GM23338 (cell line): ENCODE measurements around the gene MEGF8. TPM values are rescaled to one million over a fixed set of nuclear protein-coding genes. Genes with fewer than 3 reads are reported as not detected.

Experiments
- ATAC-seq: fragments of 200-7000 bp; cut with Tn5 transposase; 3 replicates; pipeline ENCODE4 v1.9.1; 2020
- DNase-seq: peaks from one replicate; pipeline ENCODE4 v3.0.0-alpha.2; 2015; ENCODE audit warnings: low spot score
- H2AFZ ChIP-seq: fragments of 200-600 bp; sonication (generic); 2 replicates; pipeline ENCODE4 v1.8.0; 2016; ENCODE audit warnings: antibody characterized with exemption, mild to moderate bottlenecking, moderate library complexity
- H3F3A ChIP-seq: fragments of 200-600 bp; sonication (generic); replicated peaks from 2 replicates; pipeline ENCODE4 v1.8.0; 2017; ENCODE audit warnings: antibody characterized with exemption, mixed run types, low read depth
- H3K27ac ChIP-seq: fragments of 200-600 bp; sonication (generic); 2 replicates; pipeline ENCODE4 v1.6.1; 2016; ENCODE audit warnings: low read depth
- H3K27me3 ChIP-seq: fragments of 200-600 bp; sonication (generic); 2 replicates; pipeline ENCODE4 v1.8.0; 2016; ENCODE audit warnings: mild to moderate bottlenecking, mixed run types, moderate library complexity; ENCODE audit not compliant: insufficient read depth
- H3K36me3 ChIP-seq: fragments of 200-600 bp; sonication (generic); 2 replicates; pipeline ENCODE4 v1.8.0; 2016; ENCODE audit warnings: mild to moderate bottlenecking; ENCODE audit not compliant: insufficient read depth
- H3K4me1 ChIP-seq: fragments of 200-600 bp; sonication (generic); 2 replicates; pipeline ENCODE4 v1.8.0; 2016; ENCODE audit warnings: mild to moderate bottlenecking, moderate library complexity; ENCODE audit not compliant: insufficient read depth
- H3K4me2 ChIP-seq: fragments of 200-600 bp; sonication (generic); 2 replicates; pipeline ENCODE4 v1.7.1; 2017; ENCODE audit warnings: mixed run types
- H3K4me3 ChIP-seq: fragments of 200-600 bp; sonication (generic); 2 replicates; pipeline ENCODE4 v1.6.1; 2016; ENCODE audit warnings: mixed run types
- H3K79me2 ChIP-seq: fragments of 200-600 bp; sonication (generic); replicated peaks from 2 replicates; pipeline ENCODE4 v1.8.0; 2017; ENCODE audit warnings: mild to moderate bottlenecking; ENCODE audit not compliant: insufficient read depth
- H3K9me2 ChIP-seq: fragments of 200-600 bp; sonication (generic); 2 replicates; pipeline ENCODE4 v1.8.0; 2017; ENCODE audit not compliant: insufficient read depth
- H4K20me1 ChIP-seq: fragments of 200-600 bp; sonication (generic); replicated peaks from 2 replicates; pipeline ENCODE4 v1.8.0; 2017; ENCODE audit warnings: mild to moderate bottlenecking; ENCODE audit not compliant: insufficient read depth
- H3K27ac Mint-ChIP-seq: 2 replicates; pipeline ENCODE4 v1.8.0; 2020; ENCODE audit warnings: inconsistent platforms, mild to moderate bottlenecking, moderate library complexity, mixed read lengths
- H3K27me3 Mint-ChIP-seq: 3 replicates; pipeline ENCODE4 v1.8.0; 2022; ENCODE audit warnings: low read depth, mild to moderate bottlenecking, moderate library complexity, mixed read lengths, inconsistent platforms; ENCODE audit not compliant: insufficient read depth, poor library complexity
- H3K36me3 Mint-ChIP-seq: 3 replicates; pipeline ENCODE4 v1.8.0; 2021; ENCODE audit warnings: low read depth, mild to moderate bottlenecking, inconsistent platforms, moderate library complexity, mixed read lengths
- H3K4me1 Mint-ChIP-seq: 3 replicates; pipeline ENCODE4 v1.8.0; 2020; ENCODE audit warnings: mild to moderate bottlenecking, inconsistent platforms, mixed read lengths
- H3K4me3 Mint-ChIP-seq: 3 replicates; pipeline ENCODE4 v1.8.0; 2021; ENCODE audit warnings: moderate library complexity, mild to moderate bottlenecking, inconsistent platforms, mixed read lengths
- H3K9me3 Mint-ChIP-seq: 3 replicates; pipeline ENCODE4 v1.8.0; 2020; ENCODE audit warnings: moderate library complexity, mild to moderate bottlenecking, inconsistent platforms, mixed read lengths
- EZH2 ChIP-seq: fragments of 200-600 bp; sonication (generic); IDR thresholded peaks from one replicate; pipeline ENCODE4 v1.8.0; 2017; ENCODE audit warnings: antibody characterized with exemption, mild to moderate bottlenecking, low read depth; ENCODE audit not compliant: unreplicated experiment
- EZH2phosphoT487 ChIP-seq: fragments of 200-600 bp; sonication (generic); IDR thresholded peaks from one replicate; pipeline ENCODE4 v1.8.1; 2018; ENCODE audit warnings: antibody characterized with exemption; ENCODE audit not compliant: unreplicated experiment
- JUNB ChIP-seq: IDR thresholded peaks from one replicate; pipeline ENCODE4 v1.6.1; 2016; ENCODE audit warnings: antibody characterized with exemption; ENCODE audit not compliant: unreplicated experiment
- NANOG ChIP-seq: IDR thresholded peaks from 2 replicates; pipeline ENCODE4 v1.6.1; 2016; ENCODE audit warnings: antibody characterized with exemption, borderline replicate concordance
- POLR2AphosphoS5 ChIP-seq: IDR thresholded peaks from 2 replicates; pipeline ENCODE4 v1.6.1; 2016; ENCODE audit warnings: antibody characterized with exemption, low read depth
- REST ChIP-seq: IDR thresholded peaks from one replicate; pipeline ENCODE4 v1.6.1; 2018; ENCODE audit warnings: antibody characterized with exemption; ENCODE audit not compliant: unreplicated experiment
- STAT1 ChIP-seq: IDR thresholded peaks from one replicate; pipeline ENCODE4 v1.6.1; 2016; ENCODE audit warnings: antibody characterized with exemption; ENCODE audit not compliant: unreplicated experiment
- ZNF331 ChIP-seq: fragments of 250-450 bp; sonication (Bioruptor Pico); IDR thresholded peaks from 2 replicates; pipeline ENCODE4 v1.5.0; 2020; ENCODE audit warnings: low read depth, mild to moderate bottlenecking, moderate library complexity
- polyA plus RNA-seq: library from polyadenylated mRNA; unstranded; fragments of >200 nt; fragmentation: Nextera tagmentation; extraction: Ambion mirVana; gene quantifications from 2 replicates; pipeline ENCODE4 v1.2.1, GENCODE V29; 2016
- total RNA-seq: library from RNA; depleted of rRNA; stranded (reverse); fragments of >200 nt; shearing (Covaris generic); gene quantifications from 2 replicates; pipeline ENCODE4 v1.2.3, GENCODE V29; 2014
- TF ChIP-seq, protein P1 (sequence below): IDR thresholded peaks from 2 replicates; pipeline ENCODE4 v1.6.1; 2016; ENCODE audit warnings: antibody characterized with exemption

Gene MEGF8
- total and polyA plus RNA-seq, 2 experiments from 2014 or later, result 6.2 to 40.5 TPM

GRCh38 chr19:42332059-42332458 is 6.6 kb downstream of the MEGF8 start (continued):
- no peak for TF ChIP-seq ZNF331 (CRISPR knock-in tag)
- TF ChIP-seq JUNB, result no peak
- no peak for TF ChIP-seq POLR2AphosphoS5

DNA sequence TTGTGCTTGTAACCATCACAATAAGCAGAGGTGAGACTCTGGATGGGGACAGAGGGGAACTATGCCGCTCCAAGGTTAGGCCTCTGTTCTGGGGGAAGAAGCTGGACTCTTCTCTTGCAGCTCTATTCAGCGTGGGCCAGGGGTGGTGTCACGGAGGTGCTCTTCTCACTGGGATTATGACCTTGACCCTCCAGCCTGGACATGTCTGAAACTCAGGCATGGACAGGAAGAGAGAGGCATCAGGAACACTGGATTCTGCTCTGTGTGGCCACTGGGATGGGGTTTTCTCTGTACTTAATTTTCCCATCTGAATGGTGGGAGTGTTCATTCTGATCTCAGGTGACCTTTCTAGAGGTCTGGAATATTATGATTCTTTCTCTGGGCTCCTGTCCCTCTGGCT is 7.6 kb downstream of the MEGF8 start:
- 0 out of 2 replicates have a peak, but pooled peaks cover 12% of the 10 kb centered on the region for H3K79me2 ChIP-seq
- H3F3A ChIP-seq, result no peaks in the 10 kb centered on the region
- H3K36me3 ChIP-seq, result no peaks in the 10 kb centered on the region
- TF ChIP-seq, protein P1, sequence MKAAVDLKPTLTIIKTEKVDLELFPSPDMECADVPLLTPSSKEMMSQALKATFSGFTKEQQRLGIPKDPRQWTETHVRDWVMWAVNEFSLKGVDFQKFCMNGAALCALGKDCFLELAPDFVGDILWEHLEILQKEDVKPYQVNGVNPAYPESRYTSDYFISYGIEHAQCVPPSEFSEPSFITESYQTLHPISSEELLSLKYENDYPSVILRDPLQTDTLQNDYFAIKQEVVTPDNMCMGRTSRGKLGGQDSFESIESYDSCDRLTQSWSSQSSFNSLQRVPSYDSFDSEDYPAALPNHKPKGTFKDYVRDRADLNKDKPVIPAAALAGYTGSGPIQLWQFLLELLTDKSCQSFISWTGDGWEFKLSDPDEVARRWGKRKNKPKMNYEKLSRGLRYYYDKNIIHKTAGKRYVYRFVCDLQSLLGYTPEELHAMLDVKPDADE, result no peak
- TF ChIP-seq EZH2, result no peak
- TF ChIP-seq ZNF331 (CRISPR knock-in tag), result no peak
- no peak for TF ChIP-seq EZH2phosphoT487
- no peak for TF ChIP-seq POLR2AphosphoS5
- TF ChIP-seq NANOG, result no peak
- no peak for TF ChIP-seq REST
- TF ChIP-seq JUNB, result no peak
- TF ChIP-seq STAT1, result no peak
- no peaks in the 10 kb centered on the region for H3K27me3 ChIP-seq
- H3K27ac ChIP-seq, result no peak overlapping the region
- DNase-seq, result no peak
- H3K9me2 ChIP-seq, result no peaks in the 10 kb centered on the region
- Mint-ChIP-seq H3K9me3 (no peaks in the 10 kb centered on the region), H3K36me3 (no peaks in the 10 kb centered on the region), H3K27me3 (peaks cover 5% of the 10 kb centered on the region), H3K4me3 (no peak overlapping the region), H3K4me1 (peaks cover 17% of the 10 kb centered on the region; the same call in 2 of the 3 replicates), H3K27ac (no peak overlapping the region)
- H4K20me1 ChIP-seq, result peaks cover 6% of the 10 kb centered on the region
- H3K4me1 ChIP-seq, result no peaks in the 10 kb centered on the region; the same call in 1 of the 2 replicates
- ATAC-seq, result no peak
- no peak overlapping the region for H3K4me2 ChIP-seq
- no peak overlapping the region for H2AFZ ChIP-seq
- no peak overlapping the region for H3K4me3 ChIP-seq
